OCI-LY3 (cell line): ENCODE data around the gene SMYD3.

Experiments used
- H2AFZ ChIP-seq: fragments of 200-600, 300-600 bp; shearing (Covaris generic); 2 replicates; pipeline ENCODE4 v1.6.0; 2014; ENCODE audit warnings: antibody characterized with exemption, low read depth, low read length
- H3K27ac ChIP-seq: fragments of 200-600, 300-600 bp; sonication (generic); 2 replicates; pipeline ENCODE4 v1.5.1; 2014; ENCODE audit warnings: mild to moderate bottlenecking, low read length, moderate library complexity, mixed read lengths
- H3K27me3 ChIP-seq: fragments of 200-600, 300-600 bp; sonication (generic); 2 replicates; pipeline ENCODE4 v1.6.1; 2014; ENCODE audit warnings: low read depth, low read length, mixed read lengths
- H3K36me3 ChIP-seq: fragments of 200-600, 300-600 bp; sonication (generic); replicated peaks from 2 replicates; pipeline ENCODE3; 2014; ENCODE audit warnings: low read depth, low read length, mixed read lengths
- H3K4me1 ChIP-seq: fragments of 300-600, 200-600 bp; sonication (generic); 2 replicates; pipeline ENCODE4 v1.6.1; 2014; ENCODE audit warnings: low read length, mixed read lengths
- H3K4me2 ChIP-seq: fragments of 200-600, 300-600 bp; sonication (generic); 2 replicates; pipeline ENCODE4 v1.6.1; 2014; ENCODE audit warnings: low read length, mixed read lengths
- H3K4me3 ChIP-seq: fragments of 300-600, 200-600 bp; sonication (generic); 2 replicates; pipeline ENCODE4 v1.5.1; 2014; ENCODE audit warnings: antibody characterized with exemption, mild to moderate bottlenecking, low read length, moderate library complexity
- H3K79me2 ChIP-seq: fragments of 300-600, 200-600 bp; shearing (Covaris generic); 2 replicates; pipeline ENCODE4 v1.6.1; 2014; ENCODE audit warnings: mild to moderate bottlenecking, low read length, mixed read lengths
- H3K9ac ChIP-seq: fragments of 300-600, 200-600 bp; shearing (Covaris generic); 2 replicates; pipeline ENCODE4 v1.6.0; 2014; ENCODE audit warnings: mild to moderate bottlenecking, low read length, moderate library complexity
- H3K9me3 ChIP-seq: fragments of 200-600, 300-600 bp; shearing (Covaris generic); 2 replicates; pipeline ENCODE4 v1.6.1; 2014; ENCODE audit warnings: low read length, mixed read lengths; ENCODE audit not compliant: insufficient read depth
- H4K20me1 ChIP-seq: fragments of 200-600, 300-600 bp; sonication (generic); 2 replicates; pipeline ENCODE4 v1.6.1; 2016; ENCODE audit warnings: low read length, mixed read lengths; ENCODE audit not compliant: insufficient read depth
- CTCF ChIP-seq: fragments of 200-600, 300-600 bp; sonication (generic); IDR thresholded peaks from 2 replicates; pipeline ENCODE4 v1.5.1; 2014; ENCODE audit warnings: antibody characterized with exemption, low read length, low read depth
- EZH2phosphoT487 ChIP-seq: fragments of 200-600 bp; shearing (Covaris generic); IDR thresholded peaks from 2 replicates; pipeline ENCODE4 v1.6.1; 2018; ENCODE audit warnings: antibody characterized with exemption, mixed run types, low read depth

SMYD3 gene

GRCh38 chr1:245774196-245774595, 732.9 kb downstream of the SMYD3 start:
- H3K27me3 ChIP-seq: no peaks in the 10 kb centered on the region
- H3K36me3 ChIP-seq: no peaks in the 10 kb centered on the region
- no peak overlapping the region for H2AFZ ChIP-seq
- H3K27ac ChIP-seq: no peak overlapping the region
- H3K9me3 ChIP-seq: no peaks in the 10 kb centered on the region
- no peaks in the 10 kb centered on the region for H3K79me2 ChIP-seq
- H3K9ac ChIP-seq: no peak overlapping the region
- H3K4me3 ChIP-seq: no peak overlapping the region
- H3K4me1 ChIP-seq: no peaks in the 10 kb centered on the region
- no peak overlapping the region for H3K4me2 ChIP-seq
- no peaks in the 10 kb centered on the region for H4K20me1 ChIP-seq
- TF ChIP-seq EZH2phosphoT487 (no peak), CTCF (no peak)

DNA sequence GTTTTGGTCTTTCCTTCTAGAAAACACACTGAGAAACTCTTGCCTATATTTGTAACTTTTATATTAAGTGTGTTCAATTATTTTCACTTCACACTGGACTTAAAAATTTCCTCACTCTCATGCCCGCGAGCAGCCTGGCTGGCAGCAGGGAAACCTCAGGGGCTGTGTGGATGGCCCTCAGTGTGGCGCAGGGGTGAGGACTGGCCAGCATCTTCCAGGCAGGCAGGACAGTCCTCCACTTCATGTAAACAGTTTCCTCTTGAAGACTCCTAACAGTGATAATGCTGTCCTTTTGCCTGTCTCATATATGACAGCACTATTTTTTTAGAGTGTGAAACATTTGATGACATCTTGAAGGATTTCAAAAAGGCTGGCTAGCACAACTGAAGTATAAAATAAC, 733.7 kb downstream of the SMYD3 start:
- no peak overlapping the region for H3K4me3 ChIP-seq
- H3K4me1 ChIP-seq: no peaks in the 10 kb centered on the region
- H3K79me2 ChIP-seq: no peaks in the 10 kb centered on the region
- H3K9ac ChIP-seq: no peak overlapping the region
- H2AFZ ChIP-seq: no peak overlapping the region
- no peak overlapping the region for H3K27ac ChIP-seq
- TF ChIP-seq EZH2phosphoT487 (no peak), CTCF (no peak)
- H3K4me2 ChIP-seq: no peak overlapping the region
- H3K36me3 ChIP-seq: no peaks in the 10 kb centered on the region
- no peaks in the 10 kb centered on the region for H3K27me3 ChIP-seq
- H3K9me3 ChIP-seq: no peaks in the 10 kb centered on the region
- no peaks in the 10 kb centered on the region for H4K20me1 ChIP-seq

DNA sequence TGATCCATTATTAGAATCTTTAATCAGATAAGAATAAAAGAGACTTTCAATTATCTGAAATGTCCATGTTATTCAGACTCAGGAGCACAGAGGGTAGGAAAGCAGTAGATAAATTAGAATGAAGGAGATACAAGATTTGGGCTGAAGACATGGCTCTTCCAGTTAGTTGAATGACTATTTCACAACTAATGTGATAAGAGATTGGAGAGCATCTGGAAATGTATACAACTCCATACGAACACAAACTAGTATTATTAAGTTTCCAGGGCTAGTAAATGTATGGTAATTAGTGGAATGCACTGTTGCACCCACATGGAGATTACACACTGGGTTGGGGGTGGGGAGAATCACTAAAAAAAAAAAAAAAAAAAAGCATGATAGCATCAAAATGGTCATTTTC, 734.3 kb downstream of the SMYD3 start:
- Histone ChIP-seq H3K79me2 (no peaks in the 10 kb centered on the region), H3K27ac (no peak overlapping the region), H2AFZ (no peak overlapping the region), H4K20me1 (no peaks in the 10 kb centered on the region), H3K36me3 (no peaks in the 10 kb centered on the region), H3K9me3 (no peaks in the 10 kb centered on the region), H3K27me3 (no peaks in the 10 kb centered on the region), H3K9ac (no peak overlapping the region), H3K4me3 (no peak overlapping the region), H3K4me2 (no peak overlapping the region), H3K4me1 (no peaks in the 10 kb centered on the region)
- TF ChIP-seq CTCF: no peak

DNA sequence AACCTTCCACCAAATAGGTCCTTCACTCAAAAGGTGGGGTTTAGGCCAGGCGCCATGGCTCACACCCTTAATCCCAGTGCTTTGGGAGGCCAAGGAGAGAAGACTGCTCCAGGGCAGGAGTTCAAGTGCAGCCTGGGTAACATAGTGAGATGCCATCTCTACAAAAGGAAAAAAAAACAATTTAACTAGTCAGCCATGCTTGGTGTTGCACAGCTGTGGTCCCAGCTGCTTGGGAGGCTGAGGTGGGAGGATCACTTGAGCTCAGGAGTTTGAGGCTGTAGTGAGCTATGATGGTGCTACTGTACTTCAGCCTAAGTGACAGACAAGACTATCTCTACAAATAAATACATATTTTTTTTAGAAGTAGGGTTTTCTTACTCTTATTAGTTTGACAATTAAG, 734.8 kb downstream of the SMYD3 start:
- Histone ChIP-seq H3K4me1 (no peaks in the 10 kb centered on the region), H3K36me3 (no peaks in the 10 kb centered on the region), H2AFZ (no peak overlapping the region), H3K9me3 (no peaks in the 10 kb centered on the region), H3K9ac (no peak overlapping the region), H3K79me2 (no peaks in the 10 kb centered on the region), H3K27ac (no peak overlapping the region), H4K20me1 (no peaks in the 10 kb centered on the region), H3K27me3 (no peaks in the 10 kb centered on the region), H3K4me3 (no peak overlapping the region), H3K4me2 (no peak overlapping the region)
- TF ChIP-seq EZH2phosphoT487 (no peak), CTCF (no peak)
